ENCODE measurements around the gene RNF225. TPM values are rescaled to one million over a fixed set of nuclear protein-coding genes. Genes with fewer than 3 reads are reported as not detected.
"Not testable (repeated sequence)": the region's sequence is repeated elsewhere in the genome, so short reads cannot be mapped to it uniquely, and the experiment has no call there.

The RNF225 gene
- total RNA-seq, 1 donor from 2014 or later, result not detected

GRCh38 chr19:58362272-58362994, 33.0 kb upstream of the RNF225 start, which contains the start of gene ZNF497:
Gene ZNF497, minus strand, starts transcription at chr19:58362751. Its CDS starts 5,116 bp downstream, at chr19:58357635.
- Histone ChIP-seq H3K4me1 (ENCODE audit: control insufficient read depth in 3 of 3, insufficient read depth in 3 of 3, low read length in 3 of 3) (peaks cover 4 to 14% (median 11%) of the 10 kb centered on the region in 3 donors), H3K27me3 (ENCODE audit: control insufficient read depth in 3 of 3, insufficient read depth in 3 of 3, low read length in 3 of 3) (peaks cover 5 to 12% (median 6%) of the 10 kb centered on the region in 3 donors), H3K9me3 (ENCODE audit: control insufficient read depth in 3 of 3, low read length in 3 of 3) (no peaks in the 10 kb centered on the region), H3K27ac (ENCODE audit: low read depth, low read length) (peak within 1 kb of the TSS; percentile 96), H3K4me3 (ENCODE audit: low read length in 3 of 3) (peak within 1 kb of the TSS; percentile 97 to 100 (median 98)), H3K36me3 (ENCODE audit: control insufficient read depth in 3 of 3, insufficient read depth in 3 of 3, low read length in 3 of 3) (peaks cover 0 to 5% (median 4%) of the 10 kb centered on the region in 3 donors), H3K9ac (ENCODE audit: low read depth in 1 of 3, low read length in 3 of 3) (peak within 1 kb of the TSS; percentile 90 to 99 (median 97))

GRCh38 chr19:58364146-58364545, 31.3 kb upstream of the RNF225 start:
- Histone ChIP-seq H3K4me3 (ENCODE audit: low read length in 3 of 3) (no peak overlapping the region), H3K4me1 (ENCODE audit: control insufficient read depth in 3 of 3, insufficient read depth in 3 of 3, low read length in 3 of 3) (peaks cover 4 to 11% (median 7%) of the 10 kb centered on the region in 3 donors), H3K27me3 (ENCODE audit: control insufficient read depth in 3 of 3, insufficient read depth in 3 of 3, low read length in 3 of 3) (peaks cover 0 to 6% (median 3%) of the 10 kb centered on the region in 3 donors), H3K9ac (ENCODE audit: low read depth in 1 of 3, low read length in 3 of 3) (no peak overlapping the region), H3K36me3 (ENCODE audit: control insufficient read depth in 3 of 3, insufficient read depth in 3 of 3, low read length in 3 of 3) (peaks cover 0 to 4% (median 0%) of the 10 kb centered on the region in 3 donors), H3K27ac (ENCODE audit: low read depth, low read length) (no peak overlapping the region), H3K9me3 (ENCODE audit: control insufficient read depth in 3 of 3, low read length in 3 of 3) (no peaks in the 10 kb centered on the region)

GRCh38 chr19:58366585-58367430, 28.6 kb upstream of the RNF225 start:
- Histone ChIP-seq H3K27me3 (ENCODE audit: control insufficient read depth in 3 of 3, insufficient read depth in 3 of 3, low read length in 3 of 3) (peaks cover 0 to 6% (median 3%) of the 10 kb centered on the region in 3 donors), H3K4me1 (ENCODE audit: control insufficient read depth in 3 of 3, insufficient read depth in 3 of 3, low read length in 3 of 3) (peaks cover 2 to 5% (median 4%) of the 10 kb centered on the region in 3 donors), H3K27ac (ENCODE audit: low read depth, low read length) (no peak overlapping the region), H3K9ac (ENCODE audit: low read depth in 1 of 3, low read length in 3 of 3) (no peak overlapping the region), H3K4me3 (ENCODE audit: low read length in 3 of 3) (no peak overlapping the region), H3K36me3 (ENCODE audit: control insufficient read depth in 3 of 3, insufficient read depth in 3 of 3, low read length in 3 of 3) (peaks cover 0 to 4% (median 2%) of the 10 kb centered on the region in 3 donors), H3K9me3 (ENCODE audit: control insufficient read depth in 3 of 3, low read length in 3 of 3) (no peaks in the 10 kb centered on the region)

- no peaks in the 10 kb centered on the region for H3K9me3 ChIP-seq (ENCODE audit: control insufficient read depth in 3 of 3, low read length in 3 of 3)
- peaks cover 0 to 2% (median 2%) of the 10 kb centered on the region in 3 donors for H3K36me3 ChIP-seq (ENCODE audit: control insufficient read depth in 3 of 3, insufficient read depth in 3 of 3, low read length in 3 of 3)
- no peak overlapping the region for H3K27ac ChIP-seq (ENCODE audit: low read depth, low read length)
- no peak overlapping the region for H3K9ac ChIP-seq (ENCODE audit: low read depth in 1 of 3, low read length in 3 of 3)
- peaks cover 0 to 6% (median 3%) of the 10 kb centered on the region in 3 donors for H3K27me3 ChIP-seq (ENCODE audit: control insufficient read depth in 3 of 3, insufficient read depth in 3 of 3, low read length in 3 of 3)
- peaks cover 0 to 2% (median 0%) of the 10 kb centered on the region in 3 donors for H3K4me1 ChIP-seq (ENCODE audit: control insufficient read depth in 3 of 3, insufficient read depth in 3 of 3, low read length in 3 of 3)
- no peak overlapping the region for H3K4me3 ChIP-seq (ENCODE audit: low read length in 3 of 3)
These were observed 27.6 kb upstream of the RNF225 start for GRCh38 chr19:58367698-58368454.

GRCh38 chr19:58368561-58369360, 26.7 kb upstream of the RNF225 start:
- Histone ChIP-seq H3K9me3 (ENCODE audit: control insufficient read depth in 3 of 3, low read length in 3 of 3) (no peaks in the 10 kb centered on the region), H3K4me1 (ENCODE audit: control insufficient read depth in 3 of 3, insufficient read depth in 3 of 3, low read length in 3 of 3) (no peaks in the 10 kb centered on the region), H3K27me3 (ENCODE audit: control insufficient read depth in 3 of 3, insufficient read depth in 3 of 3, low read length in 3 of 3) (peaks cover 0 to 6% (median 3%) of the 10 kb centered on the region in 3 donors), H3K27ac (ENCODE audit: low read depth, low read length) (no peak overlapping the region), H3K36me3 (ENCODE audit: control insufficient read depth in 3 of 3, insufficient read depth in 3 of 3, low read length in 3 of 3) (peaks cover 0 to 2% (median 2%) of the 10 kb centered on the region in 3 donors), H3K4me3 (ENCODE audit: low read length in 3 of 3) (no peak overlapping the region), H3K9ac (ENCODE audit: low read depth in 1 of 3, low read length in 3 of 3) (no peak overlapping the region)

- Histone ChIP-seq H3K9me3 (ENCODE audit: control insufficient read depth in 3 of 3, low read length in 3 of 3) (no peaks in the 10 kb centered on the region), H3K36me3 (ENCODE audit: control insufficient read depth in 3 of 3, insufficient read depth in 3 of 3, low read length in 3 of 3) (peaks cover 0 to 2% (median 0%) of the 10 kb centered on the region in 3 donors), H3K27ac (ENCODE audit: low read depth, low read length) (no peak overlapping the region), H3K9ac (ENCODE audit: low read depth in 1 of 3, low read length in 3 of 3) (no peak overlapping the region), H3K27me3 (ENCODE audit: control insufficient read depth in 3 of 3, insufficient read depth in 3 of 3, low read length in 3 of 3) (peaks cover 0 to 4% (median 0%) of the 10 kb centered on the region in 3 donors), H3K4me3 (ENCODE audit: low read length in 3 of 3) (no peak overlapping the region), H3K4me1 (ENCODE audit: control insufficient read depth in 3 of 3, insufficient read depth in 3 of 3, low read length in 3 of 3) (no peaks in the 10 kb centered on the region)
These were observed 22.9 kb upstream of the RNF225 start for GRCh38 chr19:58372311-58373133.

- Histone ChIP-seq H3K27ac (ENCODE audit: low read depth, low read length) (no peak overlapping the region), H3K36me3 (ENCODE audit: control insufficient read depth in 3 of 3, insufficient read depth in 3 of 3, low read length in 3 of 3) (peaks cover 0 to 2% (median 0%) of the 10 kb centered on the region in 3 donors), H3K9ac (ENCODE audit: low read depth in 1 of 3, low read length in 3 of 3) (no peak overlapping the region), H3K4me1 (ENCODE audit: control insufficient read depth in 3 of 3, insufficient read depth in 3 of 3, low read length in 3 of 3) (peaks cover 2 to 3% (median 3%) of the 10 kb centered on the region in 3 donors), H3K9me3 (ENCODE audit: control insufficient read depth in 3 of 3, low read length in 3 of 3) (no peaks in the 10 kb centered on the region), H3K27me3 (ENCODE audit: control insufficient read depth in 3 of 3, insufficient read depth in 3 of 3, low read length in 3 of 3) (no peaks in the 10 kb centered on the region), H3K4me3 (ENCODE audit: low read length in 3 of 3) (no peak overlapping the region)
These were observed 21.3 kb upstream of the RNF225 start for GRCh38 chr19:58374200-58374599.

- peaks cover 17 to 20% (median 19%) of the 10 kb centered on the region in 3 donors for H3K4me1 ChIP-seq (ENCODE audit: control insufficient read depth in 3 of 3, insufficient read depth in 3 of 3, low read length in 3 of 3)
- H3K36me3 ChIP-seq (ENCODE audit: control insufficient read depth in 3 of 3, insufficient read depth in 3 of 3, low read length in 3 of 3); H3K9ac ChIP-seq (ENCODE audit: low read depth in 1 of 3, low read length in 3 of 3); H3K9me3 ChIP-seq (ENCODE audit: control insufficient read depth in 3 of 3, low read length in 3 of 3); H3K4me3 ChIP-seq (ENCODE audit: low read length in 3 of 3); H3K27ac ChIP-seq (ENCODE audit: low read depth, low read length); H3K27me3 ChIP-seq (ENCODE audit: control insufficient read depth in 3 of 3, insufficient read depth in 3 of 3, low read length in 3 of 3): not testable (repeated sequence)
These were observed 18.7 kb upstream of the RNF225 start for GRCh38 chr19:58376724-58377123.

Data from skeletal muscle tissue (tissue), 4 donors.